Measurements from ENCODE around the gene CDS2. TPM values are rescaled to one million over a fixed set of nuclear protein-coding genes. Genes with fewer than 3 reads are reported as not detected.

CDS2 gene
- total RNA-seq, 1 experiment from 2014 or later: 25.7 TPM

GRCh38 chr20:5085380-5085779, 41.4 kb upstream of the CDS2 start:
- Mint-ChIP-seq H3K4me3 (ENCODE audit: low read depth, unreplicated experiment) (no peak overlapping the region), H3K4me1 (ENCODE audit: low read depth, unreplicated experiment) (no peaks in the 10 kb centered on the region), H3K27ac (ENCODE audit: unreplicated experiment) (no peak overlapping the region), H3K9me3 (ENCODE audit: low read depth, unreplicated experiment) (no peaks in the 10 kb centered on the region), H3K27me3 (ENCODE audit: unreplicated experiment) (no peaks in the 10 kb centered on the region), H3K36me3 (ENCODE audit: insufficient read depth, unreplicated experiment) (no peaks in the 10 kb centered on the region)
- DNase-seq: no peak
- no TSS peak for BruUV-seq (replicated peaks)
- no peak for TF ChIP-seq CTCF (IDR thresholded peaks at IDR 0.05; ENCODE audit: unreplicated experiment)
- intact Hi-C loops (cut with micrococcal nuclease; ENCODE audit: unreplicated experiment): no loop called here
- CTCF ChIA-PET: no interaction called here

DNA sequence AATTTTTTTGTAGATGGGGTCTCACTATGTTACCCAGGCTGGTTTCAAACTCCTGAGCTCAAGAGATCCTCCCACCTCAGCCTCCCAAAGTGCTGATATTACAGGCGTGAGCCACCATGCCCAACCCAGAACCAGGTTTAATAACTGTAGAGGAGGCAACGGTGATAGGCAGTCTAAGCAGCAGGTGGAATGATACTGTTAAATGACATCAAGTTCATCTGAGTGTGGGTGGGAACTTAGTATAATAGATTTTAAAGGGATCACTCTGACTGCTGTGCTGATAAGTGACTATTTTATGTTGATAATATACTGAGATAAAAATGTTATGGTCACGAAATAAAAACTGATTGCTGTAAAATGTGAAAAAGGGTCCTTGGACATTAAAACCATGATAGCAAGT, 38.1 kb upstream of the CDS2 start:
- Mint-ChIP-seq H3K36me3 (ENCODE audit: insufficient read depth, unreplicated experiment) (no peaks in the 10 kb centered on the region), H3K27me3 (ENCODE audit: unreplicated experiment) (no peaks in the 10 kb centered on the region), H3K4me1 (ENCODE audit: low read depth, unreplicated experiment) (no peaks in the 10 kb centered on the region), H3K4me3 (ENCODE audit: low read depth, unreplicated experiment) (no peak overlapping the region), H3K9me3 (ENCODE audit: low read depth, unreplicated experiment) (no peaks in the 10 kb centered on the region), H3K27ac (ENCODE audit: unreplicated experiment) (no peak overlapping the region)
- CTCF ChIA-PET: no interaction called here
- no TSS peak for BruUV-seq (replicated peaks)
- no peak for TF ChIP-seq CTCF (IDR thresholded peaks at IDR 0.05; ENCODE audit: unreplicated experiment)
- intact Hi-C loops (cut with micrococcal nuclease; ENCODE audit: unreplicated experiment): no loop called here
- DNase-seq: no peak

DNA sequence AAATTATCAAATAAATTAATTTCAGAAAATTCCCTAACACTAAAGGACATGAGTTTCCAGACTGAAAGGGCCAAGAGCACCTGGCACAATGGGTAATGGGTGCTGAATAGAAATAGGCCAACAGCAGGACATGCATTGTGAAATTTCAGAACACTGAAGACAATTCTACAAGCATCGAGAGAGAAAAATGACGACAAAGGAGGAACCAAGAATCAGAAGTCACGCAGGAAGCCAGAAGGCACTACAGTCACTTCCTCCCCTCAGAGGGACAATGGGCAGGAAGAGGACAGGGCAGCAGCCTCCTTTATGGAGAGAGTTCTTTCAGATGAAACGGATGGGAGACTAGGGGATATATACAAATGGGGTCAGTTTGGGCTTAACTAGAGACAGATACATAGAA, 36.6 kb upstream of the CDS2 start:
- intact Hi-C loops (cut with micrococcal nuclease; ENCODE audit: unreplicated experiment): no loop called here
- CTCF ChIA-PET: no interaction called here
- no peak for TF ChIP-seq CTCF (IDR thresholded peaks at IDR 0.05; ENCODE audit: unreplicated experiment)
- Mint-ChIP-seq H3K36me3 (ENCODE audit: insufficient read depth, unreplicated experiment) (no peaks in the 10 kb centered on the region), H3K9me3 (ENCODE audit: low read depth, unreplicated experiment) (no peaks in the 10 kb centered on the region), H3K4me3 (ENCODE audit: low read depth, unreplicated experiment) (no peak overlapping the region), H3K4me1 (ENCODE audit: low read depth, unreplicated experiment) (no peaks in the 10 kb centered on the region), H3K27ac (ENCODE audit: unreplicated experiment) (no peak overlapping the region), H3K27me3 (ENCODE audit: unreplicated experiment) (no peaks in the 10 kb centered on the region)
- no TSS peak for BruUV-seq (replicated peaks)
- DNase-seq: no peak

GRCh38 chr20:5091902-5092301, 34.9 kb upstream of the CDS2 start:
- CTCF ChIA-PET: no interaction called here
- intact Hi-C loops (cut with micrococcal nuclease; ENCODE audit: unreplicated experiment): no loop called here
- no peak for DNase-seq
- H3K27me3 Mint-ChIP-seq (ENCODE audit: unreplicated experiment): no peaks in the 10 kb centered on the region
- H3K4me3 Mint-ChIP-seq (ENCODE audit: low read depth, unreplicated experiment): no peak overlapping the region
- no peak overlapping the region for H3K27ac Mint-ChIP-seq (ENCODE audit: unreplicated experiment)
- no peaks in the 10 kb centered on the region for H3K36me3 Mint-ChIP-seq (ENCODE audit: insufficient read depth, unreplicated experiment)
- H3K4me1 Mint-ChIP-seq (ENCODE audit: low read depth, unreplicated experiment): no peaks in the 10 kb centered on the region
- no peaks in the 10 kb centered on the region for H3K9me3 Mint-ChIP-seq (ENCODE audit: low read depth, unreplicated experiment)
- TF ChIP-seq CTCF (IDR thresholded peaks at IDR 0.05; ENCODE audit: unreplicated experiment): no peak
- no TSS peak for BruUV-seq (replicated peaks)
